Trophoblast cell (in vitro differentiated cells and primary cell): Measurements from ENCODE around the gene CD80.

Experiments
- DNase-seq, 2 donors: peaks; one replicate each; pipeline ENCODE4 v3.0.0-alpha.2; 2016
- H2AFZ ChIP-seq: 2 replicates; pipeline ENCODE4 v1.6.1; 2013; ENCODE audit warnings: low read length, moderate library complexity, mild to moderate bottlenecking; ENCODE audit not compliant: insufficient read depth, poor library complexity
- H2AK5ac ChIP-seq: 2 replicates; pipeline ENCODE4 v1.6.1; 2013; ENCODE audit warnings: mild to moderate bottlenecking, low read length
- H2BK120ac ChIP-seq: 2 replicates; pipeline ENCODE4 v1.6.1; 2013; ENCODE audit warnings: low read length, mild to moderate bottlenecking, moderate library complexity; ENCODE audit not compliant: insufficient read depth, poor library complexity
- H2BK12ac ChIP-seq: 2 replicates; pipeline ENCODE4 v1.6.1; 2013; ENCODE audit warnings: mild to moderate bottlenecking, low read length, moderate library complexity
- H2BK5ac ChIP-seq: 2 replicates; pipeline ENCODE4 v1.6.1; 2013; ENCODE audit warnings: low read length, low read depth, moderate library complexity, mild to moderate bottlenecking; ENCODE audit not compliant: poor library complexity
- H3K14ac ChIP-seq: 2 replicates; pipeline ENCODE4 v1.6.1; 2013; ENCODE audit warnings: mild to moderate bottlenecking, low read length
- H3K18ac ChIP-seq: 2 replicates; pipeline ENCODE4 v1.6.1; 2013; ENCODE audit warnings: mild to moderate bottlenecking, low read length
- H3K23ac ChIP-seq: 2 replicates; pipeline ENCODE4 v1.6.1; 2013; ENCODE audit warnings: low read length
- H3K27ac ChIP-seq: 2 replicates; pipeline ENCODE4 v1.5.1; 2013; ENCODE audit warnings: low read depth, mild to moderate bottlenecking, inconsistent platforms, low read length, moderate library complexity
- H3K27me3 ChIP-seq: 2 replicates; pipeline ENCODE4 v1.6.1; 2013; ENCODE audit warnings: inconsistent platforms, mild to moderate bottlenecking, low read length, moderate library complexity; ENCODE audit not compliant: insufficient read depth
- H3K36me3 ChIP-seq, 2 experiments: 1 replicate in 1 of 2; 2 replicates in 1 of 2; pipeline ENCODE4 v1.6.1; 2013; ENCODE audit warnings: low read length in 2 of 2, mild to moderate bottlenecking in 2 of 2, moderate library complexity in 1 of 2; ENCODE audit not compliant: insufficient read depth in 2 of 2, control insufficient read depth in 1 of 2
- H3K4ac ChIP-seq: 2 replicates; pipeline ENCODE4 v1.6.1; 2013; ENCODE audit warnings: low read depth, mild to moderate bottlenecking, low read length, moderate library complexity
- H3K4me1 ChIP-seq, 2 experiments: 1 replicate in 1 of 2; 2 replicates in 1 of 2; pipeline ENCODE4 v1.6.1; 2013; ENCODE audit warnings: low read length in 2 of 2, mild to moderate bottlenecking in 2 of 2, moderate library complexity in 1 of 2; ENCODE audit not compliant: insufficient read depth in 2 of 2, control insufficient read depth in 1 of 2
- H3K4me2 ChIP-seq: 2 replicates; pipeline ENCODE4 v1.6.1; 2013; ENCODE audit warnings: inconsistent platforms, mild to moderate bottlenecking, low read length, moderate library complexity
- H3K4me3 ChIP-seq: 2 replicates; pipeline ENCODE4 v1.5.1; 2013; ENCODE audit warnings: mild to moderate bottlenecking, low read depth, low read length, inconsistent platforms
- H3K79me1 ChIP-seq: one replicate; pipeline ENCODE4 v1.6.1; 2013; ENCODE audit warnings: low read length
- H3K79me2 ChIP-seq: 2 replicates; pipeline ENCODE4 v1.6.1; 2013; ENCODE audit warnings: low read length, mild to moderate bottlenecking; ENCODE audit not compliant: control insufficient read depth, insufficient read depth, poor library complexity
- H3K9ac ChIP-seq: 2 replicates; pipeline ENCODE4 v1.6.1; 2013; ENCODE audit warnings: mild to moderate bottlenecking, low read length
- H3K9me3 ChIP-seq: 2 replicates; pipeline ENCODE4 v1.6.1; 2013; ENCODE audit warnings: low read depth, mild to moderate bottlenecking, control low read depth, inconsistent platforms, low read length; ENCODE audit not compliant: insufficient read depth
- H4K12ac ChIP-seq: 2 replicates; pipeline ENCODE4 v1.6.1; 2013; ENCODE audit warnings: low read depth, mild to moderate bottlenecking, low read length, moderate library complexity
- H4K8ac ChIP-seq: 2 replicates; pipeline ENCODE4 v1.6.1; 2013; ENCODE audit warnings: low read depth, mild to moderate bottlenecking, low read length, moderate library complexity
- H4K91ac ChIP-seq: one replicate; pipeline ENCODE4 v1.6.1; 2013; ENCODE audit warnings: low read depth, mild to moderate bottlenecking, low read length, moderate library complexity
- WGBS: extraction: QIAGEN DNeasy Blood & Tissue Kit; methylation state at CpG from one replicate; pipeline ENCODE4 v1.1.7; 2013; ENCODE audit warnings: missing lambda C conversion rate; ENCODE audit not compliant: insufficient read length, insufficient coverage; ENCODE audit errors: extremely low coverage; 5-methylcytosine and 5-hydroxymethylcytosine counted together

Gene CD80

GRCh38 chr3:119594066-119594465, 34.7 kb upstream of the CD80 start:
- WGBS: no CpG with 5 or more reads among the region's 5 CpGs
- no peak overlapping the region for H3K4me2 ChIP-seq
- no peak overlapping the region for H4K12ac ChIP-seq
- H3K4ac ChIP-seq: no peak overlapping the region
- H2BK5ac ChIP-seq: no peak overlapping the region
- no peak overlapping the region for H3K4me3 ChIP-seq
- peak; percentile 77 to 94 for DNase-seq
- H3K14ac ChIP-seq: no peak overlapping the region
- no peak overlapping the region for H2BK120ac ChIP-seq
- no peak overlapping the region for H2AK5ac ChIP-seq
- H4K8ac ChIP-seq: no peak overlapping the region
- H3K79me2 ChIP-seq: no peaks in the 10 kb centered on the region
- no peak overlapping the region for H2BK12ac ChIP-seq
- no peaks in the 10 kb centered on the region for H3K9me3 ChIP-seq
- no peaks in the 10 kb centered on the region for H3K27me3 ChIP-seq
- peaks cover 4 to 7% of the 10 kb centered on the region in 2 experiments for H3K4me1 ChIP-seq
- no peaks in the 10 kb centered on the region for H3K36me3 ChIP-seq
- no peak overlapping the region for H4K91ac ChIP-seq
- no peak overlapping the region for H3K27ac ChIP-seq
- H3K23ac ChIP-seq: no peak overlapping the region
- H2AFZ ChIP-seq: no peak overlapping the region
- H3K9ac ChIP-seq: no peak overlapping the region
- H3K18ac ChIP-seq: no peak overlapping the region
- no peaks in the 10 kb centered on the region for H3K79me1 ChIP-seq

GRCh38 chr3:119592861-119593260, 33.4 kb upstream of the CD80 start:
- no peak overlapping the region for H4K8ac ChIP-seq
- no peak overlapping the region for H3K4ac ChIP-seq
- H2BK5ac ChIP-seq: no peak overlapping the region
- H3K27ac ChIP-seq: no peak overlapping the region
- H2BK12ac ChIP-seq: no peak overlapping the region
- DNase-seq: no peak
- H3K4me2 ChIP-seq: no peak overlapping the region
- H2AK5ac ChIP-seq: no peak overlapping the region
- H3K4me1 ChIP-seq: peaks cover 0 to 3% of the 10 kb centered on the region in 2 experiments
- H3K18ac ChIP-seq: no peak overlapping the region
- no peaks in the 10 kb centered on the region for H3K9me3 ChIP-seq
- H2AFZ ChIP-seq: no peak overlapping the region
- no peak overlapping the region for H3K9ac ChIP-seq
- no peaks in the 10 kb centered on the region for H3K27me3 ChIP-seq
- no CpG with 5 or more reads among the region's 1 CpG for WGBS
- H2BK120ac ChIP-seq: no peak overlapping the region
- no peaks in the 10 kb centered on the region for H3K79me2 ChIP-seq
- H4K91ac ChIP-seq: no peak overlapping the region
- no peaks in the 10 kb centered on the region for H3K36me3 ChIP-seq
- no peak overlapping the region for H3K4me3 ChIP-seq
- no peak overlapping the region for H4K12ac ChIP-seq
- no peak overlapping the region for H3K14ac ChIP-seq
- H3K79me1 ChIP-seq: no peaks in the 10 kb centered on the region
- no peak overlapping the region for H3K23ac ChIP-seq

GRCh38 chr3:119590706-119591105, 31.3 kb upstream of the CD80 start:
- Histone ChIP-seq H3K9ac (no peak overlapping the region), H4K91ac (no peak overlapping the region), H2AK5ac (no peak overlapping the region), H4K12ac (no peak overlapping the region), H3K4me1 (no peaks in the 10 kb centered on the region), H3K36me3 (no peaks in the 10 kb centered on the region), H3K27ac (no peak overlapping the region), H3K4ac (no peak overlapping the region), H3K18ac (no peak overlapping the region), H3K79me1 (no peaks in the 10 kb centered on the region), H3K9me3 (no peaks in the 10 kb centered on the region), H3K4me3 (no peak overlapping the region), H3K27me3 (no peaks in the 10 kb centered on the region), H3K79me2 (no peaks in the 10 kb centered on the region), H3K4me2 (no peak overlapping the region), H2BK120ac (no peak overlapping the region), H3K23ac (no peak overlapping the region), H2AFZ (no peak overlapping the region), H4K8ac (no peak overlapping the region), H3K14ac (no peak overlapping the region), H2BK12ac (no peak overlapping the region), H2BK5ac (no peak overlapping the region)
- no CpG with 5 or more reads among the region's 1 CpG for WGBS
- DNase-seq: peak in 1 of 2 donors; percentile 28

- no peaks in the 10 kb centered on the region for H3K9me3 ChIP-seq
- WGBS: no CpG with 5 or more reads among the region's 6 CpGs
Measured at GRCh38 chr3:119589102-119589773, 29.8 kb upstream of the CD80 start.

More at GRCh38 chr3:119589102-119589773, 29.8 kb upstream of the CD80 start:
- Histone ChIP-seq H3K79me1 (no peaks in the 10 kb centered on the region), H2BK120ac (no peak overlapping the region), H2AFZ (no peak overlapping the region), H3K27me3 (no peaks in the 10 kb centered on the region), H3K14ac (no peak overlapping the region), H4K12ac (no peak overlapping the region), H3K4me1 (no peaks in the 10 kb centered on the region), H3K36me3 (no peaks in the 10 kb centered on the region), H4K8ac (no peak overlapping the region), H4K91ac (no peak overlapping the region), H2BK5ac (no peak overlapping the region), H3K9ac (no peak overlapping the region), H3K4me2 (no peak overlapping the region), H3K4me3 (no peak overlapping the region), H2AK5ac (no peak overlapping the region), H3K79me2 (no peaks in the 10 kb centered on the region), H3K23ac (no peak overlapping the region), H2BK12ac (no peak overlapping the region), H3K18ac (no peak overlapping the region), H3K4ac (no peak overlapping the region), H3K27ac (no peak overlapping the region)
- DNase-seq: peak in 1 of 2 donors; percentile 30
